KOPT-K1 (cell line): Measurements from ENCODE around the gene NEK8.

Source experiments
- H3K27ac ChIP-seq: fragments of 200-600 bp; sonication (generic); 2 replicates; pipeline ENCODE4 v1.5.1; 2016; ENCODE audit warnings: antibody characterized with exemption, mild to moderate bottlenecking, low read depth, low read length; ENCODE audit not compliant: poor library complexity, severe bottlenecking
- H3K36me3 ChIP-seq: fragments of 200-600 bp; sonication (generic); 2 replicates; pipeline ENCODE4 v1.5.1; 2017; ENCODE audit warnings: antibody characterized with exemption, mild to moderate bottlenecking, low read length, moderate library complexity; ENCODE audit not compliant: insufficient read depth
- H3K9me3 ChIP-seq: fragments of 200-600 bp; sonication (generic); 2 replicates; pipeline ENCODE4 v1.5.1; 2017; ENCODE audit warnings: antibody characterized with exemption, low read length, mild to moderate bottlenecking; ENCODE audit not compliant: insufficient read depth, poor library complexity, severe bottlenecking

NEK8 gene

GRCh38 chr17:28704219-28704858 is 24.2 kb upstream of the NEK8 start:
- Histone ChIP-seq H3K9me3 (no peaks in the 10 kb centered on the region), H3K27ac (no peak overlapping the region), H3K36me3 (peaks cover 73% of the 10 kb centered on the region)

GRCh38 chr17:28705074-28705659 is 23.4 kb upstream of the NEK8 start:
- Histone ChIP-seq H3K27ac (no peak overlapping the region), H3K9me3 (no peaks in the 10 kb centered on the region), H3K36me3 (peaks cover 65% of the 10 kb centered on the region)

- H3K27ac ChIP-seq: no peak overlapping the region
- H3K36me3 ChIP-seq: peaks cover 58% of the 10 kb centered on the region
- no peaks in the 10 kb centered on the region for H3K9me3 ChIP-seq
Measured at GRCh38 chr17:28705728-28706334, 22.8 kb upstream of the NEK8 start.

- no peaks in the 10 kb centered on the region for H3K9me3 ChIP-seq
- peaks cover 49% of the 10 kb centered on the region for H3K36me3 ChIP-seq
- H3K27ac ChIP-seq: no peak overlapping the region
Measured at GRCh38 chr17:28706471-28707338, 21.9 kb upstream of the NEK8 start.

GRCh38 chr17:28707339-28707720 is 21.3 kb upstream of the NEK8 start:
- Histone ChIP-seq H3K36me3 (peaks cover 43% of the 10 kb centered on the region), H3K27ac (no peak overlapping the region), H3K9me3 (no peaks in the 10 kb centered on the region)

DNA sequence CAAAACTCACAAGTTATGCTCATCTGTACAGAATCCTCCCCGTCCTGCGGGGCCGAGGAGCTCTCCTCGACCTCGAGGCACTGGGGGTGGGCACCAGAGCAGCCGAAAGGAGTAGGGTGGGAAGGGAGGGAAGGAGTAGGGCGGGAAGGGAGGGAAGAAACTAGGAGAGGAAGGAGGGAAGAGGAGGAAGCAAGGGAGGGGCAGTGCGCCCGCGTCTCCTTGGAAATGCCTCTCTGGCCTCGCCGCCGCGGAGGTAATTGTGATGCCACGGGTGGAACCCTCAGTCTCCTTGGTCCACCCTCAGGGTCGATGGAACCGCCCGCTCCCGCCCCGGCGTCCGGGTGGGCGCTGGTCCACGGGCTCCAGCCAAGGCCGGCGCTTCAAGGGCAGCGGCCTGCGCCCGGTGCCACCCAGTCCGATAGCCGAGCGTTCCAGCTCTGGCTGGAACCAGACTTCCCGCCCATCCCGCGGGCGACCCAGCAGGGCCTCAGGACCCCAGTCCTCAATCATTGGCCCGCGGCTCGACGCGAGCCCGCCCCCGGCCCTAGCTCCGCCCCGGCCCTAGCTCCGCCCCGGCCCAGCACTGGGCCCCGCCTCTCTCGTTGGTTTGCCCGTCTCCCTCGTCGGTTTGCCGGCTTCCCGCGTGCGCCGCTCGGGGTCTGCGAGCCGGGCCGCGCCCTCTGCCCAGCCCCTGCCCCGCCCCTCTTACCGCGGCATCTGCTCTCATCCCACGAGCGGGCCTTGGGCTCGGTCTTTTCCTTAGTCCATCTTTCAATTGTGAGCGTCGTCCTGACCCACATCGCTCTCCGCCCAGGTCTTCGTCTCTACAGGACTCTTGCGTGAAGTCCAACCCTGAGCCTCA is 17.5 kb upstream of the NEK8 start:
- Histone ChIP-seq H3K9me3 (no peaks in the 10 kb centered on the region), H3K36me3 (peaks cover 5% of the 10 kb centered on the region; the same call in 1 of the 2 replicates), H3K27ac (peak overlapping the region; percentile 87)

GRCh38 chr17:28711723-28712031 is 16.9 kb upstream of the NEK8 start, which contains the start of gene PROCA1:
PROCA1 (minus strand) TSS chr17:28711888; CDS start chr17:28711660, 228 bp downstream.
- Histone ChIP-seq H3K27ac (peak within 1 kb of the TSS; percentile 87), H3K36me3 (no peaks in the 10 kb centered on the region), H3K9me3 (no peaks in the 10 kb centered on the region)

DNA sequence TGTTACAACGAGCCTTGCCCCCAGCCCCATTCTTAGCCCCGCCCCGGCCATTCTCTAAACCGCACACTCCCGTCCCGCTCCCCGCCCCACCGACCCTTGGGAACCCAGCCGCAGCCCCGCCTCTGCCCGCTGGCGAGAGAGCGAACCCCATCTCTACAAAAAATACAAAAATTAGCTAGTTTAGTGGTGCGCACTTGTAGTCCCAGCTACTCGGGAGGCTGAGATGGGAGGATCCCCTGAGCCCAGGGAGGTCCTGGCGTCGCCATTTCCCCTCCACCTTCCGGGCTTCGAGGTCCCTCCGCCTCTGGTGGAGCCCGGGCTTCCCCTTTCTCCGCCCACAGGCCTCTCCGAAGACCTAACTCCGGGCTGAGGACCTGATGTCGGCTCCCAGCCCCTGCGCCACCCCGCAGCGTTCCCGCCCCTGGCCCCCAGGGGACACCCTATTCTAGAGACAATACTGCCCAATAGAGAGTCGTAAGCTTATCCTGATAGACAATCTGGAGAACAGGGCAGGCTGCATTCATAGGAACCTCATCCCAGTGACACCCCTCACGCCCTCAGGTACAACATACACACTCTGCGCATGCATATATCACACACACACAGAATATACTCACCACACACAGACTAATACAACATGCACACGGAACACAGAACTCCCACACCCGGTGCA is 16.4 kb upstream of the NEK8 start:
- no peaks in the 10 kb centered on the region for H3K36me3 ChIP-seq
- H3K27ac ChIP-seq: peak overlapping the region; percentile 87
- H3K9me3 ChIP-seq: no peaks in the 10 kb centered on the region

DNA sequence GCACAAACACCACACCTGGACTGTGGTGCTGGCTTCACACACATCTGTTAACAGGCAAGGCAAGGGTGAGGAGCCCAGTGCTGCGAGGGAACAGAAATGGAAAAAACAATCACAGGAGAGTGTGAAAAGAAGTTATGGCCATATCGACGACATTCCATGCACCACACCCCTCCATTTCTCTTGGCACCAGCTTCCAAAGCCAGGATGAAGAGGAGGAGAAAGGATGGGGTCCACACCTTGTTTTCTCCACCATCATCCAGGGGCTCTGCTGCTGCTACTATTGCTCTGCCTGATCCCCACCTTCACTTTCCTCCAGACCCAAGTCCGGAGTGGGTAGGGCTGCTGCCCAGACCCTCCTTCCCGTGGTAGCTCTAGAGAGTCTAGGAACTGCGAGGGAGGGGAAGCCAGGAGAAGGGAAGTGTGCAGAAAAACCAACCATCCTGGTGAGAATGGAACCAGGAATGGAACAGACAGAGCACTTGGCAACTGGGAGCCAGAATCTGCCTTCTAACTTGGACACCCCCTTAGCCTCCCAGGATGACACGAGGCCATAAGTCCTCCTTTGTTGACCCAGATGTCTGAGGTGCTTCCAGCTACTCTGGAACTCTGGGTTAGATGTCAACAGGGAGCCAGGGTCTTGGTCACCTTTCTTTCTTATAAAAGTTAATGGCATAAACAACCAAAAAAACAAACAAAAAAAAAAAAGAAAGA is 15.7 kb upstream of the NEK8 start:
- Histone ChIP-seq H3K36me3 (no peaks in the 10 kb centered on the region), H3K9me3 (no peaks in the 10 kb centered on the region), H3K27ac (peak overlapping the region; percentile 87)

DNA sequence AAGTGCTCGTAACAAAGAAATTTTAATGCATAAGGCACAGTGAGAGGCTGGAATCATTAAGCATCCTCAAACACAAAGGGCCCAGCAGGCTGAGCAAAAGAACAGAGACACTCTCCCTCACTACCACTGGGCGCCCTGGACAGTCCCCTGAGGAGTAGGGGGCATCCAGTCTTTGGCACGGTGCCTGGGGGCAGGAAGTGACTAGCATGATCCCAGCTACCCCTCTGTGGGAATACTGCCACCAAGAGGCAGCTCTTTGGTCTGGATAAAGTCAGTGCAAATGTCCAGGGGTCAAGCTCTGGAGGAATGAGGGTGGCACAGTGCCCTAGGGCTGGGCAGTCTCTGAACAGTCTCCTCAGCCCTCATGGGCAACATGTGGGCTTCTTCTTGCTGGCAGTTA is 14.3 kb upstream of the NEK8 start:
- Histone ChIP-seq H3K36me3 (no peaks in the 10 kb centered on the region), H3K9me3 (no peaks in the 10 kb centered on the region), H3K27ac (no peak overlapping the region)

DNA sequence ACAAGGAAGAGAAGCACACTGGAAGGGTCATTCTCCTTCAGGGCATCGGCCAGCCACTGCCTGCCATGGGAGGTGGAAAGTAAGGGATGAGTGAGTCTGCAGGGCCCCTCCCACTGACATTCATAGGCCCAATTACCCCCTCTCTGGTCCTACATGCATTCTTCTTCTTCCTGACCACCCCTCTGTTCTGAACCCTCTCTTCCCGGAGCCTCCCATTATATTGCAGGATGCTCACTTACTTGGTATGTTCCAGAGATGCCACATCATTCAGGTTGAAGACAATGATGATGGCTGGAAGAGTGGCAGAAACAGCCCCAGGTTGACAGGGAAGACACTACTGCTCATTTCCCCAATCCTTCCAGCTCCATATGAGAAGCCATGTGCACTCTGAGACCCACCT is 13.4 kb upstream of the NEK8 start:
- no peaks in the 10 kb centered on the region for H3K9me3 ChIP-seq
- peaks cover under 1% of the 10 kb centered on the region; the same call in 1 of the 2 replicates for H3K36me3 ChIP-seq
- no peak overlapping the region for H3K27ac ChIP-seq

DNA sequence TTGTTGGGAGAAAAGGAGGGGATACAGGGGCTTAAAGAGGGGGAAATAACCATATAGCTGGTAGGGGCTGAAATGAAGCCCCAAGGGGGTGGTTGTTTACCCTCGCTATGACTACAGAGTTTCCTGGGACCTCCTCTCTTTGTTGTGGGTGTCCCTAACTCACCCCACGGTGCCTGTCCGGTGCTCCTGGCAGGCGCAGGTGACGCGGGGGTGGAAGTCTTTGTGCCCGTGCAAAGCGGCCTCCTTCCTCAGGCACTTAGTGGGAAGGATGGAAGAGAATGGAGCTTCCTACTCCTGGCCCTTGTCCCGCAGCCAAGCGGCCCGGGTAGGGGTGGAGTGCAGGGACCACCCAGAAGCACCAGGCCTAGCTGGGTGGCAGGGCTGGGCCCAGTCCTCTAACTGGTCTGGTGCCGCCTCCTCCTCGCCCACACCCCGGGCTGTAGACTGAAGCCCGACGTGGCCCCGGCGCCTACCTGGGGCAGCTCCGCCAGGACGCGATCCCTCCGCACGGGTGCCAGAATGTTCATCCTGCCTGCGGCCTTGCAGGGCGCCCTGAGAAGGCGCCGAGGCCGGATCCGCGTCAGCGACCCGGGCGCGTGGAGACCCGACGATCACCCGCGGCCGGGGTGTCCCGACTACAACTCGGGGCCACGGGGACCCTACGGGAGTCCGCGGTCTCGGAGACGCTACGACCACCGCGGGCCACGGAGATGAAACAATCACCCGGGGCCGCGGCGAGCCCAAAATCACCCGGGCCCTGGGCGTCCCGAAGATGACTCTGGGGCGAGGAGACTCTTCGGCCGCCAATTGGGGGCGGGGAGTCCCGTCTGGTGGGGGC is 11.6 kb upstream of the NEK8 start:
- Histone ChIP-seq H3K9me3 (no peaks in the 10 kb centered on the region), H3K36me3 (peaks cover 18% of the 10 kb centered on the region), H3K27ac (no peak overlapping the region)
